Activated B cell treated with CpG ODN at 0.5 μM for 24 hours (primary cell): Measurements from ENCODE around the gene LAMB3. TPM values are rescaled to one million over a fixed set of nuclear protein-coding genes. Genes with fewer than 3 reads are reported as not detected.

Experiments
- ATAC-seq: fragments of 200-7000 bp; cut with Tn5 transposase; one replicate; pipeline ENCODE4 v1.10.0; 2021; ENCODE audit warnings: low read depth, mild to moderate bottlenecking, moderate library complexity
- CTCF ChIA-PET: fragments of 350-600 bp; sonication (Branson Sonifier 250); formaldehyde crosslinking; loops from one replicate; lab custom pipeline; 2021; ENCODE audit warnings: antibody characterized with exemption; lab: Charles Lee
- POLR2A ChIA-PET: fragments of 350-600 bp; sonication (Branson Sonifier 250); formaldehyde crosslinking; loops from one replicate; lab custom pipeline; 2021; ENCODE audit warnings: antibody characterized with exemption; lab: Charles Lee
- DNase-seq: peaks from one replicate; pipeline ENCODE4 v3.0.0; 2022
- H3K27ac Mint-ChIP-seq: one replicate; pipeline ENCODE4 v1.8.0; 2020; ENCODE audit warnings: mixed read lengths
- H3K27me3 Mint-ChIP-seq: one replicate; pipeline ENCODE4 v1.8.0; 2021; ENCODE audit warnings: mixed read lengths
- H3K36me3 Mint-ChIP-seq: one replicate; pipeline ENCODE4 v1.8.0; 2021; ENCODE audit warnings: low read depth, mixed read lengths
- H3K4me1 Mint-ChIP-seq: one replicate; pipeline ENCODE4 v1.8.0; 2021; ENCODE audit warnings: mixed read lengths
- H3K4me3 Mint-ChIP-seq: one replicate; pipeline ENCODE4 v1.8.0; 2020; ENCODE audit warnings: mild to moderate bottlenecking, mixed read lengths
- H3K9me3 Mint-ChIP-seq: one replicate; pipeline ENCODE4 v1.8.0; 2020; ENCODE audit warnings: mixed read lengths
- CTCF ChIP-seq: fragments of 200-600 bp; IDR thresholded peaks from one replicate; pipeline ENCODE4 v1.8.0; 2022; ENCODE audit warnings: antibody characterized with exemption, mild to moderate bottlenecking
- intact Hi-C: fragments of 100-400 bp; cut with micrococcal nuclease; formaldehyde crosslinking; loops from one replicate; pipeline ENCODE4 v1.15.1; 2024
- total RNA-seq: library from RNA; stranded (reverse); gene quantifications from 2 replicates; pipeline ENCODE4 v1.2.3, GENCODE V29; 2022

The LAMB3 gene
- total RNA-seq, 1 donor from 2014 or later = 0.35 TPM

- no peak overlapping the region for H3K4me3 Mint-ChIP-seq
- H3K36me3 Mint-ChIP-seq = no peaks in the 10 kb centered on the region
- DNase-seq (peak; percentile 49), ATAC-seq (peak; percentile 79)
- POLR2A ChIA-PET = no interaction called here
- no peaks in the 10 kb centered on the region for H3K9me3 Mint-ChIP-seq
- H3K4me1 Mint-ChIP-seq = no peaks in the 10 kb centered on the region
- intact Hi-C loops = loop anchor here (1.0 to 10.0 kb wide), 4 partner anchors 51 to 248 kb away; partner anchors contain the start of gene UTP25
- CTCF ChIA-PET = interaction anchor here (0.7 to 2.1 kb wide), 9 partner anchors 10 to 247 kb away, joined by 3 to 11 read pairs (median 4); no protein-coding TSS in a partner anchor
- H3K27ac Mint-ChIP-seq = no peak overlapping the region
- peak; percentile 54 for TF ChIP-seq CTCF
- peaks cover 16% of the 10 kb centered on the region for H3K27me3 Mint-ChIP-seq
These were observed 75.6 kb downstream of the LAMB3 start for GRCh38 chr1:209576392-209577197.

- H3K27ac Mint-ChIP-seq = no peak overlapping the region
These were observed 81.5 kb downstream of the LAMB3 start for GRCh38 chr1:209570743-209571142.

GRCh38 chr1:209569455-209570207 lies 82.6 kb downstream of the LAMB3 start:
- ChIA-PET CTCF (interaction anchor here (0.6 to 5.4 kb wide), 17 partner anchors 9 to 920 kb away, joined by 3 to 61 read pairs (median 4); no protein-coding TSS in a partner anchor), POLR2A (no interaction called here)
- DNase-seq (peak; percentile 32), ATAC-seq (peak; percentile 56)
- H3K27me3 Mint-ChIP-seq = peaks cover 45% of the 10 kb centered on the region
- TF ChIP-seq CTCF = peak; percentile 40
- intact Hi-C loops = loop anchor here (1.0 to 10.0 kb wide), 5 partner anchors 58 to 745 kb away; partner anchors contain the start of gene UTP25
- H3K4me3 Mint-ChIP-seq = no peak overlapping the region
- no peaks in the 10 kb centered on the region for H3K9me3 Mint-ChIP-seq
- H3K36me3 Mint-ChIP-seq = no peaks in the 10 kb centered on the region
- H3K4me1 Mint-ChIP-seq = peaks cover 6% of the 10 kb centered on the region
- no peak overlapping the region for H3K27ac Mint-ChIP-seq

More at GRCh38 chr1:209570743-209571142, 81.5 kb downstream of the LAMB3 start:
- ChIA-PET POLR2A (no interaction called here), CTCF (interaction anchor here (1.6 to 5.4 kb wide), 3 partner anchors 12 to 121 kb away, joined by 3 to 61 read pairs (median 11); no protein-coding TSS in a partner anchor)
- intact Hi-C loops = loop anchor here (10.0 kb wide), 1 partner anchor 254 kb away; the partner anchor contains the start of gene UTP25
- Mint-ChIP-seq H3K9me3 (no peaks in the 10 kb centered on the region), H3K27me3 (peaks cover 43% of the 10 kb centered on the region), H3K4me3 (no peak overlapping the region), H3K36me3 (no peaks in the 10 kb centered on the region), H3K4me1 (peaks cover 6% of the 10 kb centered on the region)
- TF ChIP-seq CTCF = no peak
- ATAC-seq (no peak), DNase-seq (no peak)

- intact Hi-C loops = loop anchor here (2.0 to 10.0 kb wide), 2 partner anchors 747 to 915 kb away; no protein-coding TSS in a partner anchor
- H3K36me3 Mint-ChIP-seq = no peaks in the 10 kb centered on the region
- H3K9me3 Mint-ChIP-seq = no peaks in the 10 kb centered on the region
- no peak overlapping the region for H3K27ac Mint-ChIP-seq
- ChIA-PET CTCF (interaction anchor here (1.0 to 5.4 kb wide), 5 partner anchors 9 to 916 kb away, joined by 4 to 61 read pairs (median 5); no protein-coding TSS in a partner anchor), POLR2A (no interaction called here)
- peaks cover 6% of the 10 kb centered on the region for H3K4me1 Mint-ChIP-seq
- no peak overlapping the region for H3K4me3 Mint-ChIP-seq
- no peak for DNase-seq
- no peak for ATAC-seq
- H3K27me3 Mint-ChIP-seq = peaks cover 50% of the 10 kb centered on the region
- no peak for TF ChIP-seq CTCF
These were observed 84.5 kb downstream of the LAMB3 start for GRCh38 chr1:209567698-209568175.
